AG04449 (cell line): ENCODE data around the gene SMYD2.

ENCODE experiments used
- CTCF ChIA-PET: fragments of 350-600 bp; formaldehyde crosslinking; extraction: SDS; loops from one replicate; lab custom pipeline; 2021; ENCODE audit warnings: antibody characterized with exemption; lab: Yijun Ruan, JAX
- POLR2A ChIA-PET: fragments of 400-600, 350-600 bp; formaldehyde crosslinking; extraction: SDS; loops from one replicate; lab custom pipeline; 2020; ENCODE audit warnings: antibody characterized with exemption, inconsistent platforms; lab: Yijun Ruan, JAX
- DNase-seq: peaks from one replicate; pipeline ENCODE4 v3.0.0-alpha.2; 2010; ENCODE audit warnings: low read depth, low spot score
- H3K4me3 ChIP-seq: 2 replicates; pipeline ENCODE4 v1.5.1; 2011; ENCODE audit warnings: low read depth, mild to moderate bottlenecking, control low read depth, low read length
- CTCF ChIP-seq: IDR thresholded peaks from one replicate; pipeline ENCODE4 v1.5.1; 2011; ENCODE audit warnings: mild to moderate bottlenecking, moderate library complexity, low read length, control low read depth, inconsistent platforms; ENCODE audit not compliant: insufficient read depth; ENCODE audit errors: missing control alignments

SMYD2 gene

GRCh38 chr1:214296860-214297745, 16.1 kb downstream of the SMYD2 start:
- ChIA-PET CTCF (interaction anchor here (1.7 to 3.5 kb wide), 4 partner anchors 20 to 36 kb away, joined by 4 to 24 read pairs (median 16); no protein-coding TSS in a partner anchor), POLR2A (interaction anchor here (0.8 kb wide), 1 partner anchor 16 kb away, joined by 3 read pairs; the partner anchor contains the start of gene SMYD2)
- no peak for TF ChIP-seq CTCF
- peak; percentile 54 for DNase-seq
- H3K4me3 ChIP-seq: no peak overlapping the region

- POLR2A ChIA-PET: no interaction called here
- no peak for DNase-seq
- no peak for TF ChIP-seq CTCF
- CTCF ChIA-PET: interaction anchor here (0.7 to 11.5 kb wide), 5 partner anchors 11 to 1225 kb away, joined by 3 to 105 read pairs (median 6); no protein-coding TSS in a partner anchor
- H3K4me3 ChIP-seq: no peak overlapping the region
Observed at GRCh38 chr1:214300149-214300780, 19.3 kb downstream of the SMYD2 start.

- no peak overlapping the region for H3K4me3 ChIP-seq
- CTCF ChIA-PET: interaction anchor here (7.0 to 11.5 kb wide), 2 partner anchors 29 to 40 kb away, joined by 42 to 105 read pairs; no protein-coding TSS in a partner anchor
- TF ChIP-seq CTCF: no peak
- DNase-seq: no peak
- POLR2A ChIA-PET: no interaction called here
Observed at GRCh38 chr1:214301526-214301925, 20.6 kb downstream of the SMYD2 start.

- ChIA-PET CTCF (interaction anchor here (0.9 to 11.5 kb wide), 6 partner anchors 8 to 89 kb away, joined by 3 to 105 read pairs (median 6); no protein-coding TSS in a partner anchor), POLR2A (no interaction called here)
- H3K4me3 ChIP-seq: no peak overlapping the region
- no peak for TF ChIP-seq CTCF
- no peak for DNase-seq
Observed at GRCh38 chr1:214303141-214303930, 22.4 kb downstream of the SMYD2 start.

GRCh38 chr1:214305164-214305751, 24.3 kb downstream of the SMYD2 start:
- ChIA-PET CTCF (interaction anchor here (1.0 to 11.5 kb wide), 5 partner anchors 19 to 91 kb away, joined by 3 to 105 read pairs (median 12); no protein-coding TSS in a partner anchor), POLR2A (no interaction called here)
- DNase-seq: no peak
- H3K4me3 ChIP-seq: no peak overlapping the region
- no peak for TF ChIP-seq CTCF
